NCI-H2107 treated with DMSO at 0.1 percent for 48 hours (cell line): Measurements from ENCODE around the gene CTXN3.
"Not testable (repeated sequence)": the region's sequence is repeated elsewhere in the genome, so short reads cannot be mapped to it uniquely, and the experiment has no call there.

Experiments used
- DNase-seq: peaks from one replicate; lab custom pipeline; 2025; ENCODE audit not compliant: unreplicated experiment; lab: John Stamatoyannopoulos, UW

CTXN3 gene

GRCh38 chr5:127650022-127650421 is 1.1 kb downstream of the CTXN3 start:
- DNase-seq = no peak

- no peak for DNase-seq
Measured at GRCh38 chr5:127650649-127651048, 1.8 kb downstream of the CTXN3 start.

GRCh38 chr5:127652952-127653611 is 4.2 kb downstream of the CTXN3 start:
- no peak for DNase-seq

GRCh38 chr5:127656825-127657224 is 7.9 kb downstream of the CTXN3 start:
- DNase-seq = no peak

- peak; percentile 54 for DNase-seq
Measured at GRCh38 chr5:127660047-127660733, 11.3 kb downstream of the CTXN3 start.

GRCh38 chr5:127664093-127664492 is 15.2 kb downstream of the CTXN3 start:
- DNase-seq = no peak

GRCh38 chr5:127665641-127666040 is 16.8 kb downstream of the CTXN3 start:
- no peak for DNase-seq

GRCh38 chr5:127666043-127666716 is 17.3 kb downstream of the CTXN3 start:
- DNase-seq = no peak

GRCh38 chr5:127667926-127668325 is 19.0 kb downstream of the CTXN3 start:
- DNase-seq = peak; percentile 5

- DNase-seq = no peak
Measured at GRCh38 chr5:127671218-127671617, 22.3 kb downstream of the CTXN3 start.

- no peak for DNase-seq
Measured at GRCh38 chr5:127673117-127673800, 24.4 kb downstream of the CTXN3 start.

GRCh38 chr5:127676951-127677350 is 28.1 kb downstream of the CTXN3 start:
- not testable (repeated sequence) for DNase-seq

- DNase-seq = not testable (repeated sequence)
Measured at GRCh38 chr5:127679691-127680330, 30.9 kb downstream of the CTXN3 start.

GRCh38 chr5:127680595-127680994 is 31.7 kb downstream of the CTXN3 start:
- no peak for DNase-seq

- no peak for DNase-seq
Measured at GRCh38 chr5:127683008-127683407, 34.1 kb downstream of the CTXN3 start.

GRCh38 chr5:127684726-127685467 is 36.0 kb downstream of the CTXN3 start:
- DNase-seq = no peak

- no peak for DNase-seq
Measured at GRCh38 chr5:127685662-127686061, 36.8 kb downstream of the CTXN3 start.

- DNase-seq = no peak
Measured at GRCh38 chr5:127686424-127686823, 37.5 kb downstream of the CTXN3 start.

- DNase-seq = no peak
Measured at GRCh38 chr5:127694518-127695171, 45.8 kb downstream of the CTXN3 start.

GRCh38 chr5:127695346-127695745 is 46.5 kb downstream of the CTXN3 start:
- DNase-seq = no peak
